K562 (cell line): ENCODE results near the gene ARHGDIA. TPM values are rescaled to one million over a fixed set of nuclear protein-coding genes. Genes with fewer than 3 reads are reported as not detected.

Experiments used
- CC2D1A ChIP-seq: fragments of 450-650 bp; IDR thresholded peaks from 2 replicates; pipeline ENCODE4 v1.6.1; 2017; ENCODE audit warnings: mild to moderate bottlenecking
- MYBL2 ChIP-seq, 2 experiments: fragments of 450-650 bp in 1 of 2; sonication (generic) in 1 of 2; formaldehyde crosslinking in 1 of 2; IDR thresholded peaks; 2 replicates each; pipeline versions ENCODE4 v1.6.1 to v1.8.1; 2017 to 2022; ENCODE audit warnings: borderline replicate concordance in 1 of 2, inconsistent platforms in 1 of 2, low read depth in 1 of 2, mild to moderate bottlenecking in 1 of 2, missing genetic modification reagents in 1 of 2, moderate library complexity in 1 of 2
- YBX1 ChIP-seq: fragments of 450-650 bp; IDR thresholded peaks from 2 replicates; pipeline ENCODE4 v1.7.1; 2016; ENCODE audit warnings: mild to moderate bottlenecking
- ZNF41 ChIP-seq: fragments of 250-450 bp; sonication (Bioruptor Pico); conservative IDR thresholded peaks from 2 replicates; pipeline ENCODE4 v1.4.0; 2020; ENCODE audit warnings: mild to moderate bottlenecking
- ZNF79 ChIP-seq: fragments of 250-450 bp; sonication (Bioruptor Pico); IDR thresholded peaks from 2 replicates; pipeline ENCODE4 v1.4.0; 2020; ENCODE audit warnings: low read depth, mild to moderate bottlenecking, moderate library complexity
- ZSCAN29 ChIP-seq: fragments of 450-650 bp; IDR thresholded peaks from 2 replicates; pipeline ENCODE4 v1.6.1; 2017
- ZZZ3 ChIP-seq: fragments of 450-650 bp; IDR thresholded peaks from 2 replicates; pipeline ENCODE4 v1.6.1; 2016; ENCODE audit warnings: antibody characterized with exemption, mild to moderate bottlenecking, moderate library complexity
- polyA plus RNA-seq, 8 experiments: library from polyadenylated mRNA; depleted of rRNA in 4 of 8; stranded (reverse) in 5 of 8; unstranded in 3 of 8; fragments of >200 nt; fragmentation: Nextera tagmentation in 2 of 8; fragmentation: Illumina TruSeq in 1 of 8; extraction: Ambion mirVana in 2 of 8; extraction: Trizol in 1 of 8; gene quantifications; 2 replicates each; pipeline versions ENCODE4 v1.2.1 to v1.2.3, GENCODE V29; 2011 to 2014; ENCODE audit warnings: inconsistent platforms in 1 of 8, missing spikeins in 1 of 8
- total RNA-seq, 7 experiments: library from RNA; depleted of rRNA in 6 of 7; stranded (reverse); fragments of >200 nt in 6 of 7; fragmentation: Illumina TruSeq in 2 of 7; extraction: Trizol in 2 of 7; gene quantifications; 2 replicates each; pipeline versions ENCODE4 v1.2.1 to v1.2.3, GENCODE V29; 2011 to 2021; ENCODE audit warnings: low replicate concordance in 1 of 7
- TF ChIP-seq, protein P1 (sequence below): fragments of 250-450 bp; sonication (Bioruptor Pico); IDR thresholded peaks from 2 replicates; pipeline ENCODE4 v1.4.0; 2020
- TF ChIP-seq, protein P2 (sequence below): fragments of 450-650 bp; IDR thresholded peaks from 2 replicates; pipeline ENCODE4 v1.6.1; 2016; ENCODE audit warnings: mild to moderate bottlenecking
- TF ChIP-seq, protein P3 (sequence below): fragments of 450-650 bp; formaldehyde crosslinking; IDR thresholded peaks from 2 replicates; pipeline ENCODE4 v1.4.0; 2020; ENCODE audit warnings: mild to moderate bottlenecking

The ARHGDIA gene
- total and polyA plus RNA-seq, 9 of the 15 experiments (the other 6 are each of a cell fraction or from before 2014, with no cell fraction given), result 9.6 to 340 (median 97.6) TPM

DNA sequence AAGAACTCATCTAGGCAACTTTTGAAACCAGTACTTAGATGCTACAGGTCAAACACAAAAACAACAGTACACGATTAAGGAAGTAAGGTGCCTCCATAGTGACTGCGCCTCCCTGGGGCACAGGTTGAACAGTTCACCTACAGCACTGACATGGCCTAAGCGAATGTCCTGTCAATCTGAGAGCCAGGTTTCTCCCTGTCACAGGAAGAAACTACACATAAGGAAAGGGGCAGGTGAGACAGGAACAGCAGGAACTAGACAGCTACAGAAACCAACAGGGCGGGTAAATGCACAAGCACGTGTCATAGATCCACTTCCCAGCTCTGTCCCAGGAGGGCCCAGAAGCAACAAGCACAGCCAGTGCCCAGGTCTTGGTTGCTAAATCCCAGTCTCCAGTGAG, 8.0 kb upstream of the ARHGDIA start (continued):
- TF ChIP-seq, protein P1, sequence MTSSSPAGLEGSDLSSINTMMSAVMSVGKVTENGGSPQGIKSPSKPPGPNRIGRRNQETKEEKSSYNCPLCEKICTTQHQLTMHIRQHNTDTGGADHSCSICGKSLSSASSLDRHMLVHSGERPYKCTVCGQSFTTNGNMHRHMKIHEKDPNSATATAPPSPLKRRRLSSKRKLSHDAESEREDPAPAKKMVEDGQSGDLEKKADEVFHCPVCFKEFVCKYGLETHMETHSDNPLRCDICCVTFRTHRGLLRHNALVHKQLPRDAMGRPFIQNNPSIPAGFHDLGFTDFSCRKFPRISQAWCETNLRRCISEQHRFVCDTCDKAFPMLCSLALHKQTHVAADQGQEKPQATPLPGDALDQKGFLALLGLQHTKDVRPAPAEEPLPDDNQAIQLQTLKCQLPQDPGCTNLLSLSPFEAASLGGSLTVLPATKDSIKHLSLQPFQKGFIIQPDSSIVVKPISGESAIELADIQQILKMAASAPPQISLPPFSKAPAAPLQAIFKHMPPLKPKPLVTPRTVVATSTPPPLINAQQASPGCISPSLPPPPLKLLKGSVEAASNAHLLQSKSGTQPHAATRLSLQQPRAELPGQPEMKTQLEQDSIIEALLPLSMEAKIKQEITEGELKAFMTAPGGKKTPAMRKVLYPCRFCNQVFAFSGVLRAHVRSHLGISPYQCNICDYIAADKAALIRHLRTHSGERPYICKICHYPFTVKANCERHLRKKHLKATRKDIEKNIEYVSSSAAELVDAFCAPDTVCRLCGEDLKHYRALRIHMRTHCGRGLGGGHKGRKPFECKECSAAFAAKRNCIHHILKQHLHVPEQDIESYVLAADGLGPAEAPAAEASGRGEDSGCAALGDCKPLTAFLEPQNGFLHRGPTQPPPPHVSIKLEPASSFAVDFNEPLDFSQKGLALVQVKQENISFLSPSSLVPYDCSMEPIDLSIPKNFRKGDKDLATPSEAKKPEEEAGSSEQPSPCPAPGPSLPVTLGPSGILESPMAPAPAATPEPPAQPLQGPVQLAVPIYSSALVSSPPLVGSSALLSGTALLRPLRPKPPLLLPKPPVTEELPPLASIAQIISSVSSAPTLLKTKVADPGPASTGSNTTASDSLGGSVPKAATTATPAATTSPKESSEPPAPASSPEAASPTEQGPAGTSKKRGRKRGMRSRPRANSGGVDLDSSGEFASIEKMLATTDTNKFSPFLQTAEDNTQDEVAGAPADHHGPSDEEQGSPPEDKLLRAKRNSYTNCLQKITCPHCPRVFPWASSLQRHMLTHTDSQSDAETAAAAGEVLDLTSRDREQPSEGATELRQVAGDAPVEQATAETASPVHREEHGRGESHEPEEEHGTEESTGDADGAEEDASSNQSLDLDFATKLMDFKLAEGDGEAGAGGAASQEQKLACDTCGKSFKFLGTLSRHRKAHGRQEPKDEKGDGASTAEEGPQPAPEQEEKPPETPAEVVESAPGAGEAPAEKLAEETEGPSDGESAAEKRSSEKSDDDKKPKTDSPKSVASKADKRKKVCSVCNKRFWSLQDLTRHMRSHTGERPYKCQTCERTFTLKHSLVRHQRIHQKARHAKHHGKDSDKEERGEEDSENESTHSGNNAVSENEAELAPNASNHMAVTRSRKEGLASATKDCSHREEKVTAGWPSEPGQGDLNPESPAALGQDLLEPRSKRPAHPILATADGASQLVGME (CRISPR knock-in tag), result no peak
- TF ChIP-seq CC2D1A, result no peak
- no peak for TF ChIP-seq MYBL2 (IDR thresholded peaks at IDR 0.05; ENCODE audit: low read depth)
- no peak for TF ChIP-seq MYBL2 (CRISPR knock-in tag; IDR thresholded peaks at IDR 0.05; ENCODE audit: borderline replicate concordance)
- no peak for TF ChIP-seq ZZZ3
- TF ChIP-seq ZNF41 (CRISPR knock-in tag), result no peak
- no peak for TF ChIP-seq YBX1
- no peak for TF ChIP-seq ZSCAN29
- no peak for TF ChIP-seq ZNF79 (CRISPR knock-in tag)
- TF ChIP-seq, protein P2, sequence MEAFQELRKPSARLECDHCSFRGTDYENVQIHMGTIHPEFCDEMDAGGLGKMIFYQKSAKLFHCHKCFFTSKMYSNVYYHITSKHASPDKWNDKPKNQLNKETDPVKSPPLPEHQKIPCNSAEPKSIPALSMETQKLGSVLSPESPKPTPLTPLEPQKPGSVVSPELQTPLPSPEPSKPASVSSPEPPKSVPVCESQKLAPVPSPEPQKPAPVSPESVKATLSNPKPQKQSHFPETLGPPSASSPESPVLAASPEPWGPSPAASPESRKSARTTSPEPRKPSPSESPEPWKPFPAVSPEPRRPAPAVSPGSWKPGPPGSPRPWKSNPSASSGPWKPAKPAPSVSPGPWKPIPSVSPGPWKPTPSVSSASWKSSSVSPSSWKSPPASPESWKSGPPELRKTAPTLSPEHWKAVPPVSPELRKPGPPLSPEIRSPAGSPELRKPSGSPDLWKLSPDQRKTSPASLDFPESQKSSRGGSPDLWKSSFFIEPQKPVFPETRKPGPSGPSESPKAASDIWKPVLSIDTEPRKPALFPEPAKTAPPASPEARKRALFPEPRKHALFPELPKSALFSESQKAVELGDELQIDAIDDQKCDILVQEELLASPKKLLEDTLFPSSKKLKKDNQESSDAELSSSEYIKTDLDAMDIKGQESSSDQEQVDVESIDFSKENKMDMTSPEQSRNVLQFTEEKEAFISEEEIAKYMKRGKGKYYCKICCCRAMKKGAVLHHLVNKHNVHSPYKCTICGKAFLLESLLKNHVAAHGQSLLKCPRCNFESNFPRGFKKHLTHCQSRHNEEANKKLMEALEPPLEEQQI, result no peak
- TF ChIP-seq, protein P3, sequence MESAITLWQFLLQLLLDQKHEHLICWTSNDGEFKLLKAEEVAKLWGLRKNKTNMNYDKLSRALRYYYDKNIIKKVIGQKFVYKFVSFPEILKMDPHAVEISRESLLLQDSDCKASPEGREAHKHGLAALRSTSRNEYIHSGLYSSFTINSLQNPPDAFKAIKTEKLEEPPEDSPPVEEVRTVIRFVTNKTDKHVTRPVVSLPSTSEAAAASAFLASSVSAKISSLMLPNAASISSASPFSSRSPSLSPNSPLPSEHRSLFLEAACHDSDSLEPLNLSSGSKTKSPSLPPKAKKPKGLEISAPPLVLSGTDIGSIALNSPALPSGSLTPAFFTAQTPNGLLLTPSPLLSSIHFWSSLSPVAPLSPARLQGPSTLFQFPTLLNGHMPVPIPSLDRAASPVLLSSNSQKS (CRISPR knock-in tag), result no peak
